Bone marrow (tissue), 2 donors: Measurements from ENCODE around the gene GDPD4.

ENCODE experiments used
- DNase-seq, 2 donors: peaks; one replicate each; lab custom pipeline; 2025; lab: John Stamatoyannopoulos, UW

Gene GDPD4

GRCh38 chr11:77189588-77190210 is 111.8 kb downstream of the GDPD4 start:
- no peak for DNase-seq

- DNase-seq: no peak
These were observed 112.6 kb downstream of the GDPD4 start for GRCh38 chr11:77188633-77189491.

- DNase-seq: peak; percentile 28 to 58
These were observed 113.5 kb downstream of the GDPD4 start for GRCh38 chr11:77187776-77188632.

GRCh38 chr11:77187111-77187750 is 114.3 kb downstream of the GDPD4 start:
- DNase-seq: no peak

- no peak for DNase-seq
These were observed 115.2 kb downstream of the GDPD4 start for GRCh38 chr11:77186302-77186701.

GRCh38 chr11:77184136-77184860 is 117.2 kb downstream of the GDPD4 start:
- no peak for DNase-seq

- DNase-seq: no peak
These were observed 118.0 kb downstream of the GDPD4 start for GRCh38 chr11:77183431-77183984.

- DNase-seq: no peak
These were observed 118.7 kb downstream of the GDPD4 start for GRCh38 chr11:77182542-77183430.

- DNase-seq: no peak
These were observed 119.5 kb downstream of the GDPD4 start for GRCh38 chr11:77181799-77182541.

GRCh38 chr11:77181226-77181625 is 120.3 kb downstream of the GDPD4 start:
- DNase-seq: no peak

GRCh38 chr11:77180346-77180745 is 121.1 kb downstream of the GDPD4 start:
- DNase-seq: no peak

GRCh38 chr11:77179681-77180080 is 121.8 kb downstream of the GDPD4 start:
- DNase-seq: no peak

- DNase-seq: no peak
These were observed 122.4 kb downstream of the GDPD4 start for GRCh38 chr11:77179048-77179447.

- no peak for DNase-seq
These were observed 123.3 kb downstream of the GDPD4 start for GRCh38 chr11:77178150-77178549.

GRCh38 chr11:77176996-77177395 is 124.5 kb downstream of the GDPD4 start:
- DNase-seq: no peak

GRCh38 chr11:77175869-77176539 is 125.5 kb downstream of the GDPD4 start:
- DNase-seq: peak; percentile 47 to 73

- DNase-seq: no peak
These were observed 126.3 kb downstream of the GDPD4 start for GRCh38 chr11:77175021-77175842.

- DNase-seq: no peak
These were observed 126.9 kb downstream of the GDPD4 start for GRCh38 chr11:77174559-77174958.
